Stomach (tissue), 4 donors: Measurements from ENCODE around the gene GREM2.

Experiments
- CTCF ChIP-seq, 7 experiments: fragments of 450-650 bp in 4 of 7; fragments of 200-600 bp in 3 of 7; sonication (generic) in 3 of 7; IDR thresholded peaks; one replicate each; pipeline ENCODE4 v1.5.1; 2016 to 2019; ENCODE audit warnings: antibody characterized with exemption in 7 of 7, control low read depth in 2 of 7, mild to moderate bottlenecking in 1 of 7
- EP300 ChIP-seq: sonication (generic); formaldehyde crosslinking; IDR thresholded peaks from one replicate; pipeline ENCODE4 v1.6.1; 2017; ENCODE audit warnings: antibody characterized with exemption
- POLR2A ChIP-seq, 4 donors: fragments of 450-650 bp; IDR thresholded peaks; one replicate each; pipeline ENCODE4 v1.6.1; 2016; ENCODE audit warnings: antibody characterized with exemption in 4 of 4, control low read depth in 2 of 4, mild to moderate bottlenecking in 1 of 4, moderate library complexity in 1 of 4
- POLR2AphosphoS5 ChIP-seq, 3 donors: sonication (generic); formaldehyde crosslinking; IDR thresholded peaks; one replicate each; pipeline ENCODE4 v1.6.1; 2016; ENCODE audit warnings: antibody characterized with exemption in 3 of 3

- TF ChIP-seq CTCF (IDR thresholded peaks at IDR 0.05) (no peak), EP300 (no peak), POLR2A (IDR thresholded peaks at IDR 0.05) (no peak), POLR2AphosphoS5 (IDR thresholded peaks at IDR 0.05) (no peak)
Observed at GRCh38 chr1:240562779-240563178, 49.2 kb downstream of the GREM2 start.
